SK-N-SH (cell line): Measurements from ENCODE around the gene OSBPL10.

Experiments
- TEAD4 ChIP-seq: IDR thresholded peaks from 2 replicates; pipeline ENCODE4 v1.4.0; 2012; ENCODE audit warnings: mild to moderate bottlenecking, borderline replicate concordance; ENCODE audit not compliant: insufficient read depth
- TF ChIP-seq, protein P1 (sequence below): fragments of 200-600 bp; sonication (generic); IDR thresholded peaks from 2 replicates; pipeline ENCODE4 v1.6.1; 2017; ENCODE audit warnings: antibody characterized with exemption, mild to moderate bottlenecking, moderate library complexity

DNA sequence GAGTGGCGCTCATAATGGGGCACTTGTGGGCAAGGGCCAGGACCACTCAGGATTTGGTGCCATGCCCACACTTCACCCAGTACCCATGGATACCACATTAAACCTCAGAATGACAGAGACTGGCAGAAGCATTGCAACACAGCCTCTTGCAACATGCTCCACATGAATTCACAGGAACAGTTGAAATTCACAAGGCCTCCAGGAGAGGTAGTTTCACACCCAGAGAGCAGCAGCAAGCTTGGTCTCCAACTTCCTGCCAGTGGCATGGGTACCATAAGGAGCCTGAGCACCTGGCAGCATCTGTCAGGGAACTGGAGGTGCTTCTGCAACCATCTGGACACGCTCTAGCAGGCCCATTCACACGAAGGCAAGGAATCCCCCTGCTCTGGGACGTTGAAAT lies 101.0 kb downstream of the OSBPL10 start:
- TF ChIP-seq, protein P1, sequence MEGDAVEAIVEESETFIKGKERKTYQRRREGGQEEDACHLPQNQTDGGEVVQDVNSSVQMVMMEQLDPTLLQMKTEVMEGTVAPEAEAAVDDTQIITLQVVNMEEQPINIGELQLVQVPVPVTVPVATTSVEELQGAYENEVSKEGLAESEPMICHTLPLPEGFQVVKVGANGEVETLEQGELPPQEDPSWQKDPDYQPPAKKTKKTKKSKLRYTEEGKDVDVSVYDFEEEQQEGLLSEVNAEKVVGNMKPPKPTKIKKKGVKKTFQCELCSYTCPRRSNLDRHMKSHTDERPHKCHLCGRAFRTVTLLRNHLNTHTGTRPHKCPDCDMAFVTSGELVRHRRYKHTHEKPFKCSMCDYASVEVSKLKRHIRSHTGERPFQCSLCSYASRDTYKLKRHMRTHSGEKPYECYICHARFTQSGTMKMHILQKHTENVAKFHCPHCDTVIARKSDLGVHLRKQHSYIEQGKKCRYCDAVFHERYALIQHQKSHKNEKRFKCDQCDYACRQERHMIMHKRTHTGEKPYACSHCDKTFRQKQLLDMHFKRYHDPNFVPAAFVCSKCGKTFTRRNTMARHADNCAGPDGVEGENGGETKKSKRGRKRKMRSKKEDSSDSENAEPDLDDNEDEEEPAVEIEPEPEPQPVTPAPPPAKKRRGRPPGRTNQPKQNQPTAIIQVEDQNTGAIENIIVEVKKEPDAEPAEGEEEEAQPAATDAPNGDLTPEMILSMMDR, result no peak
- TF ChIP-seq TEAD4, result no peak
